HG03097 (cell line): ENCODE results near the gene NCOA3.
"Not testable (repeated sequence)": the region's sequence is repeated elsewhere in the genome, so short reads cannot be mapped to it uniquely, and the experiment has no call there.

Experiments used
- ATAC-seq: cut with Tn5 transposase; IDR thresholded peaks from one replicate; pipeline ENCODE4 v1.9.1; 2021; ENCODE audit not compliant: unreplicated experiment, low FRiP score

NCOA3 gene

GRCh38 chr20:47534405-47534804, 32.7 kb downstream of the NCOA3 start:
- no peak for ATAC-seq

- no peak for ATAC-seq
These were observed 33.4 kb downstream of the NCOA3 start for GRCh38 chr20:47535088-47535487.

DNA sequence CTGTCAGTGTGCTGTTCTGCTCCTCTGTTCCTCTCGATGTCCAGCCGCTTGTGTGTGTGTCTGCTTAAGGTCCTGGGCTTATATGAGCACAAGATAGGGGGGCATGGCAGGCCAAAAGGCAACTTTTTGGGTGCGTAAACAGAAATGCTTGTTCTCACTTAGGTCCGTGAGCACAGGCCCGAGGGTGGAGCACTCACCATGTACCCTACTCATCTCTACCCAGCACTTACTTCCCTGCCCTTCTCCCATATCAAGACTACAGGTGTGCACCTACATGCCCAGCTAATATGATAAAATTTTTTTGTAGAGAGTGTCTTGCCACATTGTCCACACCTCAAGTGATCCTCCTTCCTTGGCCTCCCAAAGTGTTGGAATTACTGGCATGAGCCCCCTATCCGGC, 34.3 kb downstream of the NCOA3 start:
- ATAC-seq, result no peak

DNA sequence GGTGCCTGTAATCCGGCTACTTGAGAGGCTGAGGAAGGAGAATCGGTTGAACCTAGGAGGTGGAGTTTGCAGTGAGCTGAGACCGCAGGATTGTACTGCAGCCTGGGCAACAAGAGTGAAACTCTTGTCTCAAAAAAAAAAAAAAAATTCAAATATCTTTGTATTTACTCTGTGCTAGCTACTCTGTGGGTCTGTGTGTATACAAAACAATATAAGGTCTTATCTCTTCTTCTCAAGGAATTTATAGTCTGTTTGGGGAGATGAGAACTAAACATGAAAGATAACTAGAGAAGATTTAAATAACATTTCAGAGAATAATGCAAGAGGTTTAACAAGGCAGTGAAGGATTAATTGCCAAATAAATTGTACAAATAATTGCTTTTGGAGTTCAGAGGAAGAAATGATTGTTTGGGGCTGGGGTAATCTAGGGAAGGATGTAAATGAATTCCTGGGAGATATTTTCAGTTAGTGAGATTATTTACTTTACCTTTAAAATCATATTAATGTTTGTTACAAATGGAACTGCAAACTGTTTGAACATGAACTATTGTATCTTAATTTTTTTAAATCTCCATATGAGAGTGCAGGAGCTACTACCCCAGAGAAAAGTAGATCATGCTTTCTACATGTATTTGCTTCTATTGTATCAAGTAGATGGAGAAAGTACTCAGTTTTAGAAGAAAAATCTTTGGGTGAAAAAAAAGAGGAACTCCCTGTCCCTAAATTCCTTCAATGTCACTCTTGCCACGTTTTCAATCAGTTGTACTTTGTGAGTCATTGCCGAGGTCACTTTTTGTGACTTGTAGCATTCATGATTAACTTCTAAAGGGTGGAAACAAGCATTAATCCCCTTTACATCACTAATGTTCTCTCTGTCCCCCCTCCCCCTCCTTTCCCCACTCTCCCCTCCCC, 39.0 kb downstream of the NCOA3 start:
- no peak for ATAC-seq

GRCh38 chr20:47541355-47541922, 39.8 kb downstream of the NCOA3 start:
- ATAC-seq, result no peak

GRCh38 chr20:47543006-47543431, 41.3 kb downstream of the NCOA3 start:
- ATAC-seq, result no peak

DNA sequence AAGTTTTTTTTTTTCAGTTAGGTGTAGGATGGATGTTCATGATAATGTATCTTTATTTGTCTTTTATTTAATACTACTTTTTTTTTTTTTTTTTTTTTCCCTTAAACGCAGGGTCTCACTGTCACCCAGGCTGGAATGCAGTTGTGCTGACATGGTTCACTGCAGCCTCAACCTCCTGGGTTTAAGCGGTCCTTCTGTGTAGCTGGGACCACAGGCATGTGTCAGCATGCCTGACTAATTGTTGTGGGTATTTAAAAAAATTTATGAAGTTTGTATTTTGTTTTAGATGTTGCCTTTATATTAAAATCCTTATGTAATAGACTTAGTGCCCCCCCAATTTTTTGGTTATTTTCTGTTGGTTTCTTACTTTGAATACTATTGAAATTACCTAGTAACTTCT, 42.6 kb downstream of the NCOA3 start:
- ATAC-seq, result no peak

DNA sequence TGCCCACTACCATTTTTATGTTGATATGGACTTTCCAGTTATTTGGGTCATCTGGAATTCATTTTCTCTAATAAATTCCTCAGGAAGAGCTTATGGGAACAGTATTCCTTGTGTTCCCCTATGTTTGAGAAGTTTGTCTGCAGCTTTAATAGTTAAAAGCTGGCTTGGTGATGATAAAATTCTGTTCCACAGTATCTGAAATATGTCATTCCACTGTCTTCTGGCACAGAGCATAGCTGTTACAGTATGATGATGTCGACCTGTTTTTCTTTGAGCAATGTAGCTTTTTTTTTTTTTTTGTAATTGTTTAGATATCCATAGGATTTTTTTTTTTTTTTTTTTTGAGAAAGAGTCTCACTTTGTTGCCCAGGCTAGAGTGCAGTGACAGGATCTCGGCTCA, 43.2 kb downstream of the NCOA3 start:
- no peak for ATAC-seq

GRCh38 chr20:47545499-47545898, 43.8 kb downstream of the NCOA3 start:
- no peak for ATAC-seq

DNA sequence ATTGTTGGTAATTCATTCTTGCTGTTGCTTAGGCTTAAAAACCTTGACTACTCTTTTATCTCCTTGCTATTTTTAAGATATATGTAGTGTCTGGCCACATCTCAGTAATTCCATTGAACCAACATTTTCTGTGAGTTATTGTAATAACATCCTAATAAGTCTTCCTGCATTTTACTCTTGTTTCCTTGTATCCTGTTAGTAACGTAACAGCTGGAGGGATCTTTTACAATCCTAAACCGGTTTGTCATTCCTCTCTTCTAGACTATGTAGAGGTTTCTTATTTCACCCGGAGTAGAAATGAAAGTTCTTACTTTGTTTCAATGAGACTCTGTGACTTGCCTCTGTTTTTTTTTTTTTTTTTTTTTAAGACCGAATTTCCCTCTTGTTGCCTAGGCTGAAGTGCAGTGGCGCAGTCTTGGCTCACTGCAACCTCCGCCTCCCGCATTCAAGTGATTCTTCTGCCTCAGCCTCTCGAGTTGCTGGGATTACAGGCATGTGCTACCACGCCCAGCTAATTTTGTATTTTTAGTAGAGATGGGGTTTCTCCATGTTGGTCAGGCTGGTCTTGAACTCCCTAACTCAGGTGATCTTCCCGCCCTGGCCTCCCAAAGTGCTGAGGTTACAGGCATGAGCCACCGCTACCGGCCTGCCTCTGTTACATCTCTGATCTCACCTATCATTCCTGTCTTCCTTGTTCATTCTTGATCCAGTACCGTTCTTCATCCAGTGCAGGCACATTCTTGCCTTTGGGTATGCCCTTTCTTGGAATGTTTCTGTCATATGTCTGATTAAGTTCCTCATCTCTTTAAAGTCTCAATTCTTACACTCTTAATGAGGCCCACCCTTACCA, 44.7 kb downstream of the NCOA3 start:
- ATAC-seq, result no peak

- no peak for ATAC-seq
These were observed 45.3 kb downstream of the NCOA3 start for GRCh38 chr20:47547034-47547387.

- no peak for ATAC-seq
These were observed 48.0 kb downstream of the NCOA3 start for GRCh38 chr20:47549671-47550070.

DNA sequence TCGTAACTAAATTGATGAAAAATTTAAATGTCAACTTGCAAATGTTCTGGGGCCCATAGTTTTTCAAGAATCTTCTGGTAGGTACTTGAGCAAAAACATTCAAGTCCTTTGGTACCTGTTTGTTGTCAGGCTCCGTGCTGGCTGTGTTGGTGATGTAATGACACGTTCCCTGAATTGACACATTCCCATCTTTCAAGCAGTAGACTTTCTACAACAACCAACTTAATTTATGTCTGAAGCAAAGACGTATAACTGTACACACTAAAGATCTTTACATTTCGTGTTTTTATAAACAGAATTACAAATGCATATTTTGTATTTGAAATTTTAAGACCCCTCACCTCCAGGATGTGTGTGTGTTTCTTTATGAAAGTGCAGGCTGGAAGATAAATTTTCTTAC, 49.5 kb downstream of the NCOA3 start:
- ATAC-seq, result no peak

GRCh38 chr20:47551841-47552240, 50.2 kb downstream of the NCOA3 start:
- ATAC-seq, result no peak

DNA sequence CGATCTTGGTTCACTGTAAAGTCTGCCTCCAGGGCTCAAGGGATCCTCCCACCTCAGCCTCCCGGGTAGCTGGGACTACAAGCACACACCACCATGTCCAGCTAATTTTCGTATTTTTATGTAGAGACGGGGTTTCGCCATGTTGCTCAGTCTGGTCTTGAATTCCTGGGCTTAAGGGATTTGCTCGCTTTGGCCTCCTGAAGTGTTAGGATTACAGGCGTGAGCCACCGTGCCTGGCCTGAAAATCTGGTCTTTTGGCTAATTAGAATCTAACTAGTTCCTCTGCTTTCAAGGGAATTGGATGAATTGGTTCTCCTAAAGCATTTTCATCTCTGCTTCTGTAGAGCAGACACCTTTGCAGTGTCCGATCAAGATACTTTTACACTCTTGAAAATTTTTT, 51.3 kb downstream of the NCOA3 start:
- ATAC-seq, result no peak

DNA sequence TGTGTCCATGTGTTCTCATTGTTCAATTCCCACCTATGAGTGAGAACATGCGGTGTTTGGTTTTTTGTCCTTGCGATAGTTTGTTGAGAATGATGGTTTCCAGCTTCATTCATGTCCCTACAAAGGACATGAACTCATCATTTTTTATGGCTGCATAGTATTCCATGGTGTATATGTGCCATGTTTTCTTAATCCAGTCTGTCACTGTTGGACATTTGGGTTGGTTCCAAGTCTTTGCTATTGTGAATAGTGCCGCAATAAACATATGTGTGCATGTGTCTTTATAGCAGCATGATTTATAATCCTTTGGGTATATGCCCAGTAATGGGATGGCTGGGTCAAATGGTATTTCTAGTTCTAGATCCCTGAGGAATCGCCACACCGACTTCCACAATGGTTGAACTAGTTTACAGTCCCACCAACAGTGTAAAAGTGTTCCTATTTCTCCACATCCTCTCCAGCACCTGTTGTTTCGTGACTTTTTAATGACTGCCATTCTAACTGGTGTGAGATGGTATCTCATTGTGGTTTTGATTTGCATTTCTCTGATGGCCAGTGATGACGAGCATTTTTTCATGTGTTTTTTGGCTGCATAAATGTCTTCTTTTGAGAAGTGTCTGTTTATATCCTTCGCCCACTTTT, 52.0 kb downstream of the NCOA3 start:
- not testable (repeated sequence) for ATAC-seq

DNA sequence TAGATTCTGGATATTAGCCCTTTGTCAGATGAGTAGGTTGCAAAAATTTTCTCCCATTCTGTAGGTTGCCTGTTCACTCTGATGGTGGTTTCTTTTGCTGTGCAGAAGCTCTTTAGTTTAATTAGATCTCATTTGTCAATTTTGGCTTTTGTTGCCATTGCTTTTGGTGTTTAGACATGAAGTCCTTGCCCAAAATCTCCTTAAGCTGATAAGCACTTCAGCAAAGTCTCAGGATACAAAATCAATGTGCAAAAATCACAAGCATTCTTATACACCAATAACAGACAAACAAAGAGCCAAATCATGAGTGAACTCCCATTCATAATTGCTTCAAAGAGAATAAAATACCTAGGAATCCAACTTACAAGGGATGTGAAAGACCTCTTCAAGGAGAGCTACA, 52.6 kb downstream of the NCOA3 start:
- ATAC-seq, result not testable (repeated sequence)

DNA sequence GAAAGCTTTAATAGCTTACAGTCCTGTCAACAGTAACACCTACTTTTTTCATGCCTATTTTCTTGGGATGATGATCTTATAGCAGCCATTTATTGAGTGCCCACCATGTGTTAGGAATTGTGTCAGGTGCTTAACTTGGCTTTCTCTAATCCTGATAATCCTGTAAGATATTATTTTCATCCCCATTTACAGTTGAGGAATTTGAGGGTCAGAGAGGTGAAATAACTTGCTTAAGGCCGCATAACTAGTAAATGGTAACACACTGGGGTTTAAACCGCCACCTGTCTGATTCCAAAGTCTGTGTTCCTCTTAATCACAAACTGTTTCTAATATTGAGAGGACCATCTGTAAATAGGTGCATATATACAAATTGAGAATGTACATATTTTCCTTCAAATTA, 55.5 kb downstream of the NCOA3 start:
- ATAC-seq, result no peak

GRCh38 chr20:47557791-47558190, 56.1 kb downstream of the NCOA3 start:
- ATAC-seq, result no peak

DNA sequence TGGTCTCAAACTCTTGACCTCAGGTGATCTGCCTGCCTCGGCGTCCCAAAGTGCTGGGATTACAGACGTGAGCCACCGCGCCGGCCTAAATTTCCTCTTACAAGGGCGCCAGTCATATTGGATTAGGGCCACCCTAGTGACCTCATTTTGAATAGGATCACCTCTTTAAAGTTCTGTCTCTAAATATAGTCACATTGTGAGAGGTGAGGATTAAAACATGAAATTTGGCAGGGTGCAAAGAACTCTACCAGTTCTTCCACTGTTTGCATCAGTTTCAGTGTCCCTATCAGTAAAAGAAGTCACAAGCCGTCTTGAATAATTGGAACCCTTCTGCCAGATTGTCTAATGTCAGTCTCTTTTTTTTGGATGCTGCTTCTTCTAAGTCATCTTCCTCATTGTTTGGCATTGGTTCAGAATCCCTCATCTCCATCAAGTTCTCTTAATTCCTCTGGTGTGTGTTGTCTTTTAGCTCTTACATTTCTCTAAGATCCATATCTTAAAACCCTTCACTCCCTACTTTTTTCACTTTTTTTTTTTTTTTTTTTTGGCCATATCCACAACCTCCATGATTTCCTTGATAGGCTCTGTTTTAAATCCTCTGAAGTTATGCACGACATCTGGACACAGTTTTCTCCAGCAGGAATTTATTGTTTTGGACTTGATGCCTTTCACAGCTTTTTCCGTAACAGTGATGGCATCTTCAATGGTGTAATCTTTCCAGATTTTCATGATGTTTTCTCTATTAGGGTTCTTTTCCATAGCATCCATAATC, 56.8 kb downstream of the NCOA3 start:
- ATAC-seq, result no peak
